Measurements from ENCODE around the gene TRIM33.

DNA sequence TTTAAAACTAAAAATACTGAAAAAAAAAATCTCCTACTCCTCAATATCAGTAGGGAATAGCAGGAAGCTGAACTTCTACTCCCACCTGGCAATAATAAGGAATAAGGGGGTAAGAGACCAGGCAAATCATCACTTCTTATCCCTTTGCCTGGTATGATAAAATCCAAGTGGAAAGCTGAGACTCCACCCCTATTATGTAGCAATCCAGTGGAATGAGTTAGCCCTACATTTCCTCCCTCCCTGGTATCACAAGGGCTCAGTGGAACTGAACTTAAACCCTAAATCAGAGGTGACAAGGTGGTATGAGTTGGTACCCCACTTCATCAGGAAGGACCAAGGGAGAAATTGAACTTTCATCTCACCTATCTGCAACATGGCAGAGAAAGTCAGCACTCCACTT lies 25.7 kb downstream of the TRIM33 start:
- TF ChIP-seq, protein P1, sequence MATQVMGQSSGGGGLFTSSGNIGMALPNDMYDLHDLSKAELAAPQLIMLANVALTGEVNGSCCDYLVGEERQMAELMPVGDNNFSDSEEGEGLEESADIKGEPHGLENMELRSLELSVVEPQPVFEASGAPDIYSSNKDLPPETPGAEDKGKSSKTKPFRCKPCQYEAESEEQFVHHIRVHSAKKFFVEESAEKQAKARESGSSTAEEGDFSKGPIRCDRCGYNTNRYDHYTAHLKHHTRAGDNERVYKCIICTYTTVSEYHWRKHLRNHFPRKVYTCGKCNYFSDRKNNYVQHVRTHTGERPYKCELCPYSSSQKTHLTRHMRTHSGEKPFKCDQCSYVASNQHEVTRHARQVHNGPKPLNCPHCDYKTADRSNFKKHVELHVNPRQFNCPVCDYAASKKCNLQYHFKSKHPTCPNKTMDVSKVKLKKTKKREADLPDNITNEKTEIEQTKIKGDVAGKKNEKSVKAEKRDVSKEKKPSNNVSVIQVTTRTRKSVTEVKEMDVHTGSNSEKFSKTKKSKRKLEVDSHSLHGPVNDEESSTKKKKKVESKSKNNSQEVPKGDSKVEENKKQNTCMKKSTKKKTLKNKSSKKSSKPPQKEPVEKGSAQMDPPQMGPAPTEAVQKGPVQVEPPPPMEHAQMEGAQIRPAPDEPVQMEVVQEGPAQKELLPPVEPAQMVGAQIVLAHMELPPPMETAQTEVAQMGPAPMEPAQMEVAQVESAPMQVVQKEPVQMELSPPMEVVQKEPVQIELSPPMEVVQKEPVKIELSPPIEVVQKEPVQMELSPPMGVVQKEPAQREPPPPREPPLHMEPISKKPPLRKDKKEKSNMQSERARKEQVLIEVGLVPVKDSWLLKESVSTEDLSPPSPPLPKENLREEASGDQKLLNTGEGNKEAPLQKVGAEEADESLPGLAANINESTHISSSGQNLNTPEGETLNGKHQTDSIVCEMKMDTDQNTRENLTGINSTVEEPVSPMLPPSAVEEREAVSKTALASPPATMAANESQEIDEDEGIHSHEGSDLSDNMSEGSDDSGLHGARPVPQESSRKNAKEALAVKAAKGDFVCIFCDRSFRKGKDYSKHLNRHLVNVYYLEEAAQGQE (IDR thresholded peaks at IDR 0.05; ENCODE audit: low read depth, low read length), result no peak
- no peak for TF ChIP-seq GABPA (IDR thresholded peaks at IDR 0.05; ENCODE audit: low read depth)
- TF ChIP-seq TAF1 (IDR thresholded peaks at IDR 0.05; ENCODE audit: borderline replicate concordance, low read depth, low read length), result no peak
- TF ChIP-seq, protein P2, sequence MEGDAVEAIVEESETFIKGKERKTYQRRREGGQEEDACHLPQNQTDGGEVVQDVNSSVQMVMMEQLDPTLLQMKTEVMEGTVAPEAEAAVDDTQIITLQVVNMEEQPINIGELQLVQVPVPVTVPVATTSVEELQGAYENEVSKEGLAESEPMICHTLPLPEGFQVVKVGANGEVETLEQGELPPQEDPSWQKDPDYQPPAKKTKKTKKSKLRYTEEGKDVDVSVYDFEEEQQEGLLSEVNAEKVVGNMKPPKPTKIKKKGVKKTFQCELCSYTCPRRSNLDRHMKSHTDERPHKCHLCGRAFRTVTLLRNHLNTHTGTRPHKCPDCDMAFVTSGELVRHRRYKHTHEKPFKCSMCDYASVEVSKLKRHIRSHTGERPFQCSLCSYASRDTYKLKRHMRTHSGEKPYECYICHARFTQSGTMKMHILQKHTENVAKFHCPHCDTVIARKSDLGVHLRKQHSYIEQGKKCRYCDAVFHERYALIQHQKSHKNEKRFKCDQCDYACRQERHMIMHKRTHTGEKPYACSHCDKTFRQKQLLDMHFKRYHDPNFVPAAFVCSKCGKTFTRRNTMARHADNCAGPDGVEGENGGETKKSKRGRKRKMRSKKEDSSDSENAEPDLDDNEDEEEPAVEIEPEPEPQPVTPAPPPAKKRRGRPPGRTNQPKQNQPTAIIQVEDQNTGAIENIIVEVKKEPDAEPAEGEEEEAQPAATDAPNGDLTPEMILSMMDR (IDR thresholded peaks at IDR 0.05), result no peak
